HepG2 (cell line): ENCODE data around the gene AXIN2. TPM values are rescaled to one million over a fixed set of nuclear protein-coding genes. Genes with fewer than 3 reads are reported as not detected.

Experiments used
- CEBPG ChIP-seq: IDR thresholded peaks from 2 replicates; pipeline ENCODE4 v1.6.1; 2016
- FOXK1 ChIP-seq: sonication (generic); formaldehyde crosslinking; IDR thresholded peaks from 2 replicates; pipeline ENCODE4 v1.4.0; 2020; ENCODE audit warnings: low read depth, missing genetic modification reagents, borderline replicate concordance
- HBP1 ChIP-seq: IDR thresholded peaks from 2 replicates; pipeline ENCODE4 v1.6.1; 2016; ENCODE audit warnings: low read depth, control low read depth
- MEIS1 ChIP-seq: sonication (generic); formaldehyde crosslinking; IDR thresholded peaks from 2 replicates; pipeline ENCODE4 v1.9.0; 2021; ENCODE audit warnings: mild to moderate bottlenecking, missing genetic modification reagents, moderate library complexity, borderline replicate concordance
- POGK ChIP-seq: sonication (generic); formaldehyde crosslinking; conservative IDR thresholded peaks from 2 replicates; pipeline ENCODE4 v1.8.0; 2022; ENCODE audit warnings: mild to moderate bottlenecking, moderate library complexity, missing genetic modification reagents
- POLR2A ChIP-seq, 2 experiments: IDR thresholded peaks; 2 replicates each; pipeline ENCODE4 v1.6.1; 2011; ENCODE audit warnings: low read depth in 2 of 2, low read length in 2 of 2, mild to moderate bottlenecking in 1 of 2, moderate library complexity in 1 of 2; ENCODE audit not compliant: insufficient read depth in 1 of 2
- POLR2AphosphoS2 ChIP-seq: IDR thresholded peaks from 2 replicates; pipeline ENCODE4 v1.6.1; 2011; ENCODE audit warnings: low read depth, low read length, improper control_type of control experiment
- RELA ChIP-seq: sonication (generic); formaldehyde crosslinking; IDR thresholded peaks from 2 replicates; pipeline ENCODE4 v1.4.0; 2020; ENCODE audit warnings: missing genetic modification reagents
- REST ChIP-seq, 2 experiments: IDR thresholded peaks; 2 replicates each; pipeline ENCODE4 v1.6.1; 2011 to 2012; ENCODE audit warnings: low read length in 2 of 2, borderline replicate concordance in 1 of 2, low read depth in 1 of 2, mild to moderate bottlenecking in 1 of 2, moderate library complexity in 1 of 2
- SNAPC4 ChIP-seq: sonication (generic); formaldehyde crosslinking; IDR thresholded peaks from 2 replicates; pipeline ENCODE4 v1.4.0; 2020; ENCODE audit warnings: mild to moderate bottlenecking, missing genetic modification reagents
- TGIF2 ChIP-seq: IDR thresholded peaks from 2 replicates; pipeline ENCODE4 v1.6.1; 2016; ENCODE audit warnings: control low read depth, missing compliant biosample characterization
- ZEB1 ChIP-seq: IDR thresholded peaks from 2 replicates; pipeline ENCODE4 v1.6.1; 2012; ENCODE audit warnings: mild to moderate bottlenecking, low read depth, inconsistent platforms; ENCODE audit not compliant: insufficient replicate concordance
- ZKSCAN1 ChIP-seq: fragments of 150-350 bp; IDR thresholded peaks from 2 replicates; pipeline ENCODE4 v1.6.1; 2014; ENCODE audit warnings: low read length
- ZNF670 ChIP-seq: sonication (generic); formaldehyde crosslinking; IDR thresholded peaks from 2 replicates; pipeline ENCODE4 v1.8.0; 2022; ENCODE audit warnings: mild to moderate bottlenecking, missing genetic modification reagents, borderline replicate concordance
- polyA plus RNA-seq, 8 experiments: library from polyadenylated mRNA; depleted of rRNA in 3 of 8; stranded (reverse) in 7 of 8; unstranded in 1 of 8; fragments of >200 nt; fragmentation: Illumina TruSeq in 4 of 8; extraction: Trizol in 4 of 8; gene quantifications; 2 replicates each; pipeline versions ENCODE4 v1.2.1 to v1.2.3, GENCODE V29; 2011 to 2016; ENCODE audit warnings: low read depth in 4 of 8, missing spikeins in 1 of 8, mixed read lengths in 1 of 8; ENCODE audit not compliant: insufficient read depth in 1 of 8
- total RNA-seq, 5 experiments: library from RNA; depleted of rRNA; stranded (reverse); fragments of >200 nt; fragmentation: Illumina TruSeq; extraction: Trizol; gene quantifications; 2 replicates each; pipeline ENCODE4 v1.2.3, GENCODE V29; 2016; ENCODE audit warnings: low read depth in 1 of 5

Gene AXIN2
- total and polyA plus RNA-seq, 2 of the 13 experiments (the other 11 are each of a cell fraction or from before 2014, with no cell fraction given): 58.6 to 63.4 TPM

- TF ChIP-seq SNAPC4 (CRISPR knock-in tag) (no peak), TGIF2 (CRISPR knock-in tag) (no peak), POGK (CRISPR knock-in tag) (no peak), RELA (CRISPR knock-in tag) (no peak), FOXK1 (no peak), ZNF670 (CRISPR knock-in tag) (no peak), POLR2A (IDR thresholded peaks at IDR 0.05; ENCODE audit: insufficient read depth in 1 of 2, low read depth in 2 of 2, low read length in 2 of 2) (peak in 1 of 2 experiments; percentile 25; a peak in 1 of 4 replicates), HBP1 (no peak), ZEB1 (no peak), CEBPG (CRISPR knock-in tag) (peak; percentile 60), POLR2AphosphoS2 (peak; percentile 92), REST (IDR thresholded peaks at IDR 0.05; ENCODE audit: borderline replicate concordance in 1 of 2, low read depth in 1 of 2, low read length in 2 of 2) (no peak), ZKSCAN1 (no peak), MEIS1 (CRISPR knock-in tag) (no peak)
- TF ChIP-seq, all 625 proteins: peak for 8
Observed at GRCh38 chr17:65529040-65529633, 32.3 kb downstream of the AXIN2 start (continued).
